OCI-LY7 (cell line): ENCODE data around the gene EIF4A2. TPM values are rescaled to one million over a fixed set of nuclear protein-coding genes. Genes with fewer than 3 reads are reported as not detected.
A peak's percentile ranks its signal among the peaks of the same experiment; 100 is the strongest.
"Not testable (repeated sequence)": the region's sequence is repeated elsewhere in the genome, so short reads cannot be mapped to it uniquely, and the experiment has no call there.

Source experiments
- BruUV-seq: library from RNA; stranded (reverse); fragments of 400-500 nt; replicated peaks from 2 replicates; lab custom pipeline; 2021; lab: Mats Ljungman, UMichigan
- CTCF ChIA-PET: fragments of 300-600 bp; sonication (Branson Sonifier 250); formaldehyde crosslinking; loops from one replicate; lab custom pipeline; 2022; ENCODE audit warnings: antibody characterized with exemption; ENCODE audit not compliant: unreplicated experiment; lab: Charles Lee
- POLR2A ChIA-PET: fragments of 300-600 bp; sonication (Branson Sonifier 250); formaldehyde crosslinking; loops from one replicate; lab custom pipeline; 2022; ENCODE audit warnings: antibody characterized with exemption; lab: Charles Lee
- DNase-seq: peaks from one replicate; pipeline ENCODE4 v3.0.0-alpha.2; 2015; ENCODE audit warnings: low spot score
- H2AFZ ChIP-seq: fragments of 200-600 bp; sonication (generic), shearing (Covaris generic); 2 replicates; pipeline ENCODE4 v1.6.1; 2014; ENCODE audit warnings: mild to moderate bottlenecking, antibody characterized with exemption, low read length, moderate library complexity
- H3K27ac ChIP-seq: fragments of 200-600 bp; sonication (generic); 2 replicates; pipeline ENCODE4 v1.5.1; 2014; ENCODE audit warnings: mixed run types, low read depth, mild to moderate bottlenecking, moderate library complexity, low read length, inconsistent platforms; ENCODE audit not compliant: poor library complexity, severe bottlenecking
- H3K36me3 ChIP-seq: fragments of 200-600 bp; sonication (generic); 2 replicates; pipeline ENCODE4 v1.6.1; 2014; ENCODE audit warnings: mild to moderate bottlenecking, antibody characterized with exemption, low read length, moderate library complexity, mixed read lengths; ENCODE audit not compliant: insufficient read depth
- H3K4me1 ChIP-seq: fragments of 200-600 bp; sonication (generic); 2 replicates; pipeline ENCODE4 v1.5.1; 2014; ENCODE audit warnings: mild to moderate bottlenecking, low read length; ENCODE audit not compliant: insufficient read depth, poor library complexity, severe bottlenecking
- H3K4me2 ChIP-seq: fragments of 200-600 bp; sonication (generic); 2 replicates; pipeline ENCODE4 v1.6.1; 2014; ENCODE audit warnings: mild to moderate bottlenecking, low read length
- H3K4me3 ChIP-seq: fragments of 200-600 bp; sonication (generic); 2 replicates; pipeline ENCODE4 v1.5.1; 2014; ENCODE audit warnings: mild to moderate bottlenecking, low read depth, low read length; ENCODE audit not compliant: poor library complexity, severe bottlenecking
- H3K79me2 ChIP-seq: fragments of 200-600 bp; sonication (generic); 2 replicates; pipeline ENCODE4 v1.6.1; 2016; ENCODE audit warnings: low read depth, mild to moderate bottlenecking, low read length, moderate library complexity, mixed read lengths; ENCODE audit not compliant: insufficient read depth
- H3K9me2 ChIP-seq: fragments of 200-600 bp; sonication (generic); 2 replicates; pipeline ENCODE4 v1.6.1; 2016; ENCODE audit warnings: mild to moderate bottlenecking, low read length, mixed read lengths; ENCODE audit not compliant: insufficient read depth
- H3K9me3 ChIP-seq: fragments of 200-600 bp; sonication (generic); 2 replicates; pipeline ENCODE4 v1.6.1; 2014; ENCODE audit warnings: mild to moderate bottlenecking, mixed run types, low read length, mixed read lengths
- H4K20me1 ChIP-seq: fragments of 200-600 bp; sonication (generic); 2 replicates; pipeline ENCODE4 v1.6.1; 2014; ENCODE audit warnings: mild to moderate bottlenecking, antibody characterized with exemption, low read length, moderate library complexity, mixed read lengths; ENCODE audit not compliant: insufficient read depth
- EZH2phosphoT487 ChIP-seq: fragments of 200-600 bp; sonication (generic); IDR thresholded peaks from 2 replicates; pipeline ENCODE4 v1.6.1; 2018; ENCODE audit warnings: low read depth, borderline replicate concordance, mild to moderate bottlenecking, mixed run types, antibody characterized with exemption, low read length, moderate library complexity, mixed read lengths
- intact Hi-C: fragments of 100-400 bp; cut with micrococcal nuclease; formaldehyde crosslinking; loops from one replicate; pipeline ENCODE4 v1.10.0; 2022; ENCODE audit not compliant: unreplicated experiment
- total RNA-seq, 2 experiments: library from RNA; depleted of rRNA in 1 of 2; stranded (reverse); fragments of >200 nt in 1 of 2; shearing (Covaris generic) in 1 of 2; gene quantifications; 2 replicates each; pipeline ENCODE4 v1.2.3, GENCODE V29; 2014 to 2022
- TF ChIP-seq, protein P1 (sequence below): fragments of 200-600 bp; sonication (generic); conservative IDR thresholded peaks from 2 replicates; pipeline ENCODE4 v1.5.1; 2014; ENCODE audit warnings: mild to moderate bottlenecking, antibody characterized with exemption, low read length, moderate library complexity, mixed read lengths

EIF4A2 gene
- total RNA-seq, 2 experiments from 2014 or later, result 437 to 506 TPM

DNA sequence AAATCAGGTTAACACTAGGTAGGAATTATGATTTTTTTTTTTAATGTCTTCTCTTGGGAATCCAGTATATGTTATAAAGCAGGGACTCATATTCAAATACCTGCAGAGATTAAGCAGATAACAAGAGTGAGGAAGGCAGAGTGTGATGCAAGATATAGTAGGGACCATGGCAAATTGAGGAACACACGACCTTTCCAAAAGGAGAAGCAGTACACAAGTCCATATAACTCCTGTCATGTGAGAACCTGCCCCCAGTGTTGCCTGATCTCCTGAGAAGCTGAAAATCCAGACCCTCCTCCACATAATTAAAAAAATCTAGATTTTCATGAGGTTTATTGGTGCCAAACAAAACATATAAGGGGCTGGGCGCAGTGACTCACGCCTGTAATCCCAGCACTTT is 19.3 kb downstream of the EIF4A2 start:
- Histone ChIP-seq H2AFZ (no peak overlapping the region), H3K27ac (no peak overlapping the region), H3K79me2 (peaks cover 49% of the 10 kb centered on the region), H3K9me2 (no peaks in the 10 kb centered on the region), H3K4me3 (no peak overlapping the region), H3K9me3 (no peaks in the 10 kb centered on the region), H4K20me1 (no peaks in the 10 kb centered on the region), H3K36me3 (peaks cover 84% of the 10 kb centered on the region), H3K4me1 (peaks cover 24% of the 10 kb centered on the region), H3K4me2 (no peak overlapping the region)
- no peak for TF ChIP-seq EZH2phosphoT487
- TF ChIP-seq, protein P1, sequence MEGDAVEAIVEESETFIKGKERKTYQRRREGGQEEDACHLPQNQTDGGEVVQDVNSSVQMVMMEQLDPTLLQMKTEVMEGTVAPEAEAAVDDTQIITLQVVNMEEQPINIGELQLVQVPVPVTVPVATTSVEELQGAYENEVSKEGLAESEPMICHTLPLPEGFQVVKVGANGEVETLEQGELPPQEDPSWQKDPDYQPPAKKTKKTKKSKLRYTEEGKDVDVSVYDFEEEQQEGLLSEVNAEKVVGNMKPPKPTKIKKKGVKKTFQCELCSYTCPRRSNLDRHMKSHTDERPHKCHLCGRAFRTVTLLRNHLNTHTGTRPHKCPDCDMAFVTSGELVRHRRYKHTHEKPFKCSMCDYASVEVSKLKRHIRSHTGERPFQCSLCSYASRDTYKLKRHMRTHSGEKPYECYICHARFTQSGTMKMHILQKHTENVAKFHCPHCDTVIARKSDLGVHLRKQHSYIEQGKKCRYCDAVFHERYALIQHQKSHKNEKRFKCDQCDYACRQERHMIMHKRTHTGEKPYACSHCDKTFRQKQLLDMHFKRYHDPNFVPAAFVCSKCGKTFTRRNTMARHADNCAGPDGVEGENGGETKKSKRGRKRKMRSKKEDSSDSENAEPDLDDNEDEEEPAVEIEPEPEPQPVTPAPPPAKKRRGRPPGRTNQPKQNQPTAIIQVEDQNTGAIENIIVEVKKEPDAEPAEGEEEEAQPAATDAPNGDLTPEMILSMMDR, result no peak
- POLR2A ChIA-PET, result interaction anchor here (0.6 to 2.6 kb wide), 6 partner anchors 13 to 1557 kb away, joined by 3 to 8 read pairs (median 4); partner anchors contain the start of genes DNAJB11 and EIF4A2
- DNase-seq, result no peak
- intact Hi-C loops, result no loop called here
- no TSS peak for BruUV-seq
- CTCF ChIA-PET, result no interaction called here

DNA sequence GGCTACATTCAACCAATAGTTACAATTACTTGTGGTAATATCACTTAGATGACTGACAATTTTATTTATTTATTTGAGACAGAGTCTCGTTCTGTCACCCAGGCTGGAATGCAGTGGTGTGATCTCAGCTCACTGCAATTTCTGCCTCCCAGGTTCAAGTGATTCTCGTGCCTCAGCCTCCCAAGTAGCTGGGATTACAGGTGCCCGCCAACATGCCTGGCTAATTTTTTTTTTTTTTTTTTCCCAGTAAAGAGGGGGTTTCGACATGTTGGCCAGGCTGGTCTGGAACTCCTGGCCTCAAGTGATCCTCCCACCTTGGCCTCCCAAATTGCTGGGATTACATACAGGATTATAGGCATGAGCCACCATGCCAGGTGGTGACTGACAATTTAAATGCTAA is 20.1 kb downstream of the EIF4A2 start:
- POLR2A ChIA-PET, result interaction anchor here (0.7 to 2.6 kb wide), 3 partner anchors 13 to 231 kb away, joined by 4 to 8 read pairs (median 5); no protein-coding TSS in a partner anchor
- H3K9me3 ChIP-seq, intact Hi-C loops, CTCF ChIA-PET, H3K4me3 ChIP-seq, H3K4me2 ChIP-seq, H3K9me2 ChIP-seq, H3K27ac ChIP-seq, DNase-seq, BruUV-seq, H4K20me1 ChIP-seq, H2AFZ ChIP-seq: not testable (repeated sequence)
- peaks cover 76% of the 10 kb centered on the region for H3K36me3 ChIP-seq
- H3K4me1 ChIP-seq, result peaks cover 23% of the 10 kb centered on the region
- H3K79me2 ChIP-seq, result peaks cover 45% of the 10 kb centered on the region

DNA sequence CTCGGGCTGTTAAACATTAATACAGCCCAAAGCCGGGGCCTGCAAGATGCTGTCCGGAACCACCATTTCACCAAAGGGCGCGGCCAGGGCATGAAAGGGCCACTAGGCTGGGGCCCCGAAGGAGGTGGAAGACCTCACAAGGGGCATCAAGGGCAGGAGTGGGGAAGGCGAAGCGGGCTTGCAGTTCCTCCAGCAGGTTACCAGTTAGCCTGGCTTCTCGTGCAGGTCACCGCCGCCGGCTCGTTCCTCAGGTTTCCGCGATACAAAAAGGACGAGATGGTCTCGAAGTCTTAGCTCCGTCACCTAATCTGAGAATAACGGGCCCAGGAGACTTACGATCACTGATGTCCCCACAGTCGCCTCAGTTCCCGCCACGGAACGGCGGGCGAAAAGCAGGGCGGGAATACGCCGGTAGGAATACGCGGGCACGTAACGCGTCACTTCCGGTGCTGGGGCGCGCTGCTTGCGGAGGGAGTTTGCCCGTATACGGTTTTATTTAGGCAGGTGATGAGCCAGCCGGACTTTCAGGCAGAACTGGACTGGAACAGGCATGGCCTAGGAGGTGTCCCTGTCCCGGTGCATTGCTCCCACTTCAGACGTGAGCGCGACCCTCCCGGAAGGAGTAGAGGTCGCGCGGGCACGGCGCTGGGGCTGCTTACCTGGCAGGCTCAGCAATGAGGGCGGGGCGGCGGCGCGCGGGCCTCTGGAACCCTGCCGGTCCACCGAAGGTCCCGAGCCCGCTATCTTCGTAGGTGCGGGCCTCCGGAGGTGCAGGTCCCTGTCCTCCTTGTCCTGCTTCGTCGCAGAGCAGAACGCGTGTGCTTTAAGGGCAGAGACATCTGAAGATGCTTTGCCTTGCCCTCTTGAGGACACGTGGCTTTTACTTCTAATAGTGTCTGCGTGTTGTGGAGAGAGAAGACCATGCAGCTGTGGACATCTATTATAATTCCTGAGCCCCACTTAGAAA is 23.0 kb downstream of the EIF4A2 start, which contains the start of gene RFC4:
Gene RFC4 (minus strand): TSS at position 394 of the 967 bp plus-strand sequence. CDS start 1,769 bp downstream, outside the sequence.
- CTCF ChIA-PET, result interaction anchor here (0.6 kb wide), 1 partner anchor 279 kb away, joined by 3 read pairs; no protein-coding TSS in a partner anchor

More for the DNA sequence above, 23.0 kb downstream of the EIF4A2 start, which contains the start of gene RFC4:
- H3K4me2 ChIP-seq, result peak within 1 kb of the TSS; percentile 80
- DNase-seq, result peak; percentile 90
- peaks cover 20% of the 10 kb centered on the region for H3K4me1 ChIP-seq
- no peak for TF ChIP-seq EZH2phosphoT487
- TF ChIP-seq, protein P1, result no peak
- H3K4me3 ChIP-seq, result peak within 1 kb of the TSS; percentile 86
- H3K79me2 ChIP-seq, result peaks cover 27% of the 10 kb centered on the region
- peaks cover 48% of the 10 kb centered on the region for H3K36me3 ChIP-seq
- H3K9me2 ChIP-seq, result no peaks in the 10 kb centered on the region
- 0 out of 2 replicates have a peak, but pooled peaks cover 4% of the 10 kb centered on the region for H3K9me3 ChIP-seq
- POLR2A ChIA-PET, result interaction anchor here (0.5 to 3.9 kb wide), 16 partner anchors 8 to 237 kb away, joined by 3 to 31 read pairs (median 4); partner anchors contain the start of genes DNAJB11 and EIF4A2
- intact Hi-C loops, result loop anchor here (2.0 to 5.0 kb wide), 2 partner anchors 22 to 239 kb away; partner anchors contain the start of gene TBCCD1
- H4K20me1 ChIP-seq, result no peaks in the 10 kb centered on the region
- BruUV-seq, result TSS peak; percentile 98
- H2AFZ ChIP-seq, result peak within 1 kb of the TSS; percentile 68
- H3K27ac ChIP-seq, result peak within 1 kb of the TSS; percentile 78
